Fibroblast of peridontal ligament (primary cell): Measurements from ENCODE around the gene ANKFN1.

Source experiments
- DNase-seq: peaks from one replicate; pipeline ENCODE4 v3.0.0-alpha.2; 2010; ENCODE audit errors: extremely low read depth

The ANKFN1 gene

DNA sequence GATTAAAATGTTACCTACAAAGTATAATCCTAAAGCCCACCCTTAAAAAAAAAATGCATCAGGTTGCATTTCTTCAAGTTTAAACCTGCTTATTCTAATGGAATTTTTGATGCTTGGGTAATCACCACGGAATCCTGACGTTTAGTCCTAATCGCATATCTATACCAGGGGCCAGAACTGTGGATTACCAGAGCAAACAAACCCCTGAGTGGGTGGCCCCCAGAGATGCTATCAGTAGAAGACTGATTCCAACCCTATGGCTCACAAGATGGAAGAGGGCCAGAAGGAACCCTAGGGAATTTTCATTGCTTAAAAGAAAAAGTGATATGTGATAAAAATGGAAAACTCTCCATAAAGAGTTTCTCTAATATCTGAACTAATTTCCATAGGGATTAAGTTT lies 288.0 kb downstream of the ANKFN1 start:
- peak; percentile 73 for DNase-seq

DNA sequence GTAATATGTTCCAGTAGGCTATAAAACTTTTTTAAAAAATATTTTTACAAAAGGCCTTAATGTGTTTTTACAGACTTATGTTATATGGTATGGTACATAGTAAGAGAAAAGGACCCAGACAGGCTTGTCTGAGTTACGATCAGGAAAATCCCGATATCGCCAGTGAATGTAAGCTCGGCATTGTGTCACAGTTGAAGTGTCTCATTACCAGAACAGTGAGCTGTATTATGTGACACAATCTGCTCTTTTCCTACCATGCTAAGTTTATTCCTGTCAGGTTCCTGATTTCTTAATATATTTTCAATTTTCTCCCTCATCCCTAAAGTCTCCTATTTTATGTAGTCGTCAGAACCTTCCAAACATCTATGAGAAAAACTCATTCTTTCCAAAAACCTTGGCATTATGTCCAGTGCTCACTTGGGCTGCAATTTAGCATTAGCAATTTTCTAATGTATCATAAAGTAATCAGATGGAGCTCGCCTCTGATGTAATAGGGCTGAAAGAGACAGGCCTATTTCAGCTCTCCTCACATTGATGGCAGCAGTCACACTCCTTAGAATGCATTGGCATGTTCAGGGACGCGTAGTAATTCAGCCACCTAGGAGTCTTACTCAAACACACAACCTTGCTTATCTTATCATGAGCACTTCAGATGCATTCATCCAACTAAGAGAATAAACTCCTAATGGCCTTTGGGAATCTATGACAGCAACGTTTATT lies 292.6 kb downstream of the ANKFN1 start:
- DNase-seq, result no peak

DNA sequence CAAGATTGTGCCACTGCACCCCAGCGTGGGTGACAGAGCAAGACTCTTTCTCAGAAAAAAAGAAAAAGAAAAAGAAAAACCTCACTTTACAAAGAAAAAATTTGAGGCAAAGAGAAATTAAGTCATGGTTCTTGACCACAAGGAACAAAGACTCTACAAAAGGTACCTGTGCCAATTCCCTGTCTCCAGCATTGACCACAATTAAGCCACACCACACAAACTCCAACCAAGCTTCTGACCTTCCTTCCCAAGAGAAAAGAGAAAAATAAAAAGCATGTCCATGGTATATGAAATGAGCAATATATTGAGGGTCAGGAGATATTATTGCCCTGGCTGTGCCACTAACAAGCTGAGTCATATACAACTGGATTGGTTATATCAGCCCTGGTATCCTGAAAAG lies 293.9 kb downstream of the ANKFN1 start:
- no peak for DNase-seq

DNA sequence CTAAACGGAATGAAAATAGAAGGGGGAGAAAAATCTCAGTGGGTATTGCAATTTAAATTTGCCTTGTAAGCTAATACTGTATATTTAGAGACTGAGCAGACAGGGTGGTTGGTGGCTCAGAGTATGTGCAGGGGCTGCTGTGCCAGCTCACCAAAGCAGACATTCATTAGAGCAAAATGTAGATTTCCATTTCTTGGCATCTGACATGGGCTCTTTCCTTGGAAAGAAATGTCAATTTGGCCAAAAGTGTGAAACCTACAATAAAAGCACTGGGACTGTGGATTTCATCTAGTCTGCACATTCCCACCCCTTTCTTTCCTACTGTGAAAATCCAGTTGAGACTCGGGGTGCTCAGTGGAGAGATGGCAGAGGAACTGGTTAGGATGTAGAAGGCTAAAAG lies 295.1 kb downstream of the ANKFN1 start:
- DNase-seq, result no peak

DNA sequence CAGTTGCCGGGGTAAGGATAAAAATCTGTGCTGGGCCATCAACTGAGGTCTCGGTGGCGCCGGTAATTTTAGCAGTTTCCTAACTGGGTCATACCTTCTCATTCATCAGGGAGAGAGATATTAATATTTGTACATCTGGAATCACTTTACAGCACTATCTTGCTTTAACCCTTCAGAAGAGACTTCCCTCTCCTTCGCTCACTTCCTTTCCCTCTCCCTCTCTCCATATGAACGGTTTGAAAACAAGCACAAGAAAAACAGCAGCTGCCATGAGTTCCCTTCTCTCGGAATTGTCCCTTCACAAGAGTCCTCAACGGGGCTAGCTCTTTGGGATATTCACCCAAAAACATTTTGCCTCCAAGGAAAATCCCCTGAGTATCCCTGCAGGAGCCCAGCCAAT lies 295.9 kb downstream of the ANKFN1 start:
- no peak for DNase-seq

DNA sequence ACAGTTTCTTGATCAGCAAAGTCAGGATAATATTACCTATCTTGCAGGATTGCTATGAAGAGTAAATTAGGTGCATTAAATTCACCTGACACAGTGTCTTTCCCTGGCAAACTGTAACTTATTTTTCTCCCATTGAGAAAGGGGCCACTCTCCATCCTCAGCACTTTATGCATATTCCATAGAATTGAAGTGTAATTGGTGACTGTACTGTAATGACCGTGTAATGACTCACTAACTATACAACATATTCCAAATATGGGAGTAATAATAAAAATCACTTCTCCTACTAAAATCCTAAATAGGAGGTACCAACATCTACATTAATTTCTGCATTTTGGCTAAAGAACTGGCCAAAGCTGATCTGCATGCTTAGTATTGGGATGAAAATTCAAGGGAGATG lies 298.4 kb downstream of the ANKFN1 start:
- DNase-seq, result no peak

DNA sequence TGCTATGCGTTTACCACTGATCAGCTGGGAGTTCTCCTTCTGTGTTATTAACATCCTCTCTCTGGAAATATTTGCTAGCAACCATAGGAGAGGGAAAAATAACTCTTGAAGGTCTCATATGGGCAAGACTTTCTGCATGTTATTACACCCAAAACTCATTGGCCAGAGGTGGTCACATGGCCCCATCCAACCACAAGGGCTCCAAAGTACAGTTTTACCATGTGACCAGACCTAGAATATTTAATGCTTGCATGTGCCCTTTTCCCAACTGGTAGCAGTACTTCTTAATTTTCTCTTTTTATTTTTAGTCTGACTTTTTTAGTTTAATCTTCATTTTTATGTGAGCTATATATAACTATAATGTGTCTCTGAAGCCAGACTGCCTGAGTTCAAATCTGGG lies 299.2 kb downstream of the ANKFN1 start:
- no peak for DNase-seq

DNA sequence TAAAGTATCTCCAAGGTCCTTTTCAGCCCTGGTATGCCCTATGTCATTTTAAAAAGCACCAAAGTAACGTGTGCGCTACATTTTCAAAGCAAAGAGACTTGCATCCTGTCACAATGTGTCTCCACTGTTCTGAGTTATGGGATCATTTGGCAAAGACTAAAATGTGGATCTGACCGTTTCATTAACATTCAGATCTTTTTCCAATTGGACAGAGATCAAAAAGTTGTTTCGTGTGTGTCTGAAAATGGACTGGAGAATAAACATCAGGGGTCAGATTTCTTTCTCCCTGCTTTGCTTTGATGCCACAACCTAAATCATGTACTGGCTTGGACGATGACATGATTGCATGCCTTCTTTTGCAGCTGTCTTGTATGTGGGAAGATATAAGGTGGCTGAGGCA lies 304.2 kb downstream of the ANKFN1 start:
- DNase-seq, result no peak

DNA sequence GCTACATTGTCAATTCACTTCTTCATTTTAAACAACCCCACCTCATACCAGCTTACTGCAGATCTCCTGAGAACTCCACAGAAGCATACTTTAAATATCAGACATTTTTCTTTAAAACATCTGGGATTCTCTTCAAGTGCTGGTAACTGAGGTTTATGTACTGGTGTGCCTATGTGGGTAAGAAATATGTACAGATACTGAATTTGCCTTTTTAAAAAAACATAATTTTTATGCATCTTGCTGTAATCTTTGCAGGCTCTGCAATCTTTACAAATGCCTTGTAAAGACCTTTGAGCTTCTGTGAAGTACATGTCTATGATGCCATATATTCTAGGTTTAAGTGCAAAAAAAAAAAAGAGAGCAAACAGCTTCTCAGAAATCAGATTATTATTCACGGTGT lies 312.6 kb downstream of the ANKFN1 start:
- no peak for DNase-seq

DNA sequence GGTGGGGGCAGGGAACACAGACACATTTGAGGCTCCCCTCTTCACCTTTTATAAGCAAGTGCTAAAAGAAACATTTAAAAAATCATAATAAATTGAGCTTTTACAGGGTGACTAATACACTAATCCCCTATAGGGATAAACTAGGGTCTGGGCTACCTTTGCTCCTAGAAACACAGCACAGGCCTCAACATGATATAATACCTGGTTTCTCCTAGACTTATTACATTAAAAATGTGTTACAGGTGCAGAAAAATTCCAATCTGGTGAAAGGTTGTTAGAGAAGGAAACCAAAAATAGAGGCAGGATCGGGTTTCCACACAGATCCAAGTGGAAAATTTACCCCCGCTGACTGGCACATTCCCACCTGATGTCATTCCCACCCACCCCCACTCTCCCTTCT lies 315.6 kb downstream of the ANKFN1 start:
- no peak for DNase-seq

DNA sequence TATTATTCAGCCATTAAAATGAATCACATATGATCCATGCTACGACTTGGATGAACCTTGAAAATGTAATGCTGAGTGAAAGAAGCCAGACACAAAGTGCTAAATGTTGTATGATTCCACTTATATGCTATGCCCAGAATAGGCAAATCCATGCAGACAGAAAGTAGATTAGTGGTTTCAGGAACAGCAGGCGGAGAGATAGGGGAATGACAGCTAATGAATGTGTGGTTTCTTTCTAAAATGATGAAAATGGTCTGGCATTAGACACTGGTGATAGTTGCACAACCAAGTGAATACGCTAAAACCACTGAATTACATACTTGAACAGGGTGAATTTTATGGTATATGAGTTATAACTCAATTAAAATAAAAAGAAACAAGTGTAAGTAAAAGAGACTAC lies 318.4 kb downstream of the ANKFN1 start:
- no peak for DNase-seq

DNA sequence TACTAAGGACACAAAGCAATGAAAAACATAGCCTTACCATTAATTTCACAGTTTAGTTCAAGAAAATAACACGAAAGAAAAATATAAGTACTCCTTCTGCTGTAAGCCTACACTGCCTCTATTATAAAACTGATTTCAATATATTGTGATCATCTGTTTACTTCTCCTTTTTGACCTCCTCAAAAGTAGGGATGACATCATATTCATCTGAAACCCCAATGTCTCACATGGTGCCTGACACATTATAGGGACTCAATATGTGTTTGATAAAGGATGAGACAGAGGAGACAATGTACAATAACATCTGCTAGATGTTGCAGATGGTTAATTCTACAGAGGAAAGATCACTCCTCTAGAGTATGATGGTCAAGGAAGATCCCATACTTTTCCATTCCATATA lies 321.8 kb downstream of the ANKFN1 start:
- no peak for DNase-seq

DNA sequence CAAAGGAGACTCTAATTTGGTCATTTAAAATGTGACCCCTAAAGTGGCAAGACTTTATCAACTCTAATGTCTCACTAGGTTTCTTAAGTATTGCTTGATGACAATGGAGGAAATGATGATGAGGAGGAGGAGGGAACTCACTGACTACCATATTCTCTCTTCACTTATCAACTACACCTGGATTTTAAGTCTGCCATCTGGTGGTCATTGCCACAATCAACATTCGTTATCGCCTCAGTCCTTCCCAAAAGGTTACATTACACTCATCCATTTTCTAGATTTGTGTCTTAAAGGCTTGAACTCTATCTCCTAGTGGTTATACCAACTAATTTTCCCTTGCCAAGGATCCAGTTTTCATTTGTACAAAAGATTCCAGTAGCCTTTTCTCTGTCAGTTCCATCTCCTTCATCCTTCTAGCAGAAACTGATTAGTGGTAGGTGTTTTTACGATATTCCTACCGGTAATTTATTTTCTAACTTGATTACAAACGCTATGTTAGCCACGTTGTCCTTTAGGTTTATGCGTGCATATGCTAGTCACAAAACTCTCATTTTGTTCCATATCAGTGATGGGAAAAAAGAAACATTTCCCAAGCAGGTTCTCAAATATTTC lies 325.7 kb downstream of the ANKFN1 start:
- peak; percentile 16 for DNase-seq

DNA sequence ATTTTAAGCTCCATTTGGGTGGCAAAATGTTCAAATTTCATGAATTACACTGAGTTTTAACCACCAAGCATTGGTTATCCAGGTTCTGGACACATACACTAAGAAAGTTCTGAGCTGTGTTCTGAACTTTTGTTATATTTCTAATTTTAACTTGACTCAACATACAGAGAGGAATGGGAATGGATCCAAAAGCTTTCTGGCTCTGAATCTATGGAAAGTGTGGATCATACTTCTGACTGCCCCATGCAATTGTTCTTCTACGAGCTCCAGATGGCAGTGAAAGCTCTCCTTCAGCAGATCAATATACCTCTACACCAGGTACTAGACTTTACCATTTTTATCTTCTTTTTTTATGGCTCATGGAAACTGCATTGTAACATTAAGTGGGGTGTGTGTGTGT lies 327.2 kb downstream of the ANKFN1 start:
- peak; percentile 25 for DNase-seq

DNA sequence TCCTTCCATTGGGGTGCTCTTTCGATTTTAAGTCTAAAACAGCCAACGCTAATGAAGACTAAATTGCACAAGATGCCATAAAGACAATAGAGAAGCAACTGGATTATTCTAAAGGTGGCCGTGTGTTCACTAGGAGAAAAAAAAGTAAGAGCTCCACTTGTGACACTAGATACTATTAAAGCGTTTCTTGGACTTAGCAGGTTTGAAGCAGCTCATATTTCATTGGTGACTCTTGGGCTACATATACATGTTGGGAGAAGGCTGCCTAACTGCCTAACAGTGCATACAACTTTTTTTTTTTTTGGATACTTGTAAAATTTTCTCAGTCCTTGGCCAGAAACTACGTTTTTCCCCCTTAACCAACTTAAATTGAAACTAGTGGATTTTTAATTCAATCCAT lies 328.4 kb downstream of the ANKFN1 start:
- no peak for DNase-seq

DNA sequence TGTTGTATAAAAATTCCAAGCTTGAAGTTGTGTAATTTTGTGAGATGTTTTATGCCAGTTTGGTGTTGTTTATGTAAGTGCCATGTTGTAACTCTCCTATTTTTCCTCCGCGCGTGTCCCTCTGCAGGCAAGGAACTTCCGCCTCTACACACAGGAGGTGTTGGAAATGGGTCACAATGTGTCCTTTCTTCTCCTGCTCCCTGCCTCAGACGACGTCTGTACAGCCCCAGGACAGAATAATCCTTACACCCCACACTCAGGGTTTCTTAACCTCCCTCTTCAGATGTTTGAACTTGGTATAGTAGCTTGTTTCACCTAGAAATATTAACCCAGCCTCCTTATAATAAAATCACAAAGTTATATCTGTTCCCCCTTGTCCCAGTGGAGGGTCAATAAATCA lies 329.0 kb downstream of the ANKFN1 start:
- no peak for DNase-seq

DNA sequence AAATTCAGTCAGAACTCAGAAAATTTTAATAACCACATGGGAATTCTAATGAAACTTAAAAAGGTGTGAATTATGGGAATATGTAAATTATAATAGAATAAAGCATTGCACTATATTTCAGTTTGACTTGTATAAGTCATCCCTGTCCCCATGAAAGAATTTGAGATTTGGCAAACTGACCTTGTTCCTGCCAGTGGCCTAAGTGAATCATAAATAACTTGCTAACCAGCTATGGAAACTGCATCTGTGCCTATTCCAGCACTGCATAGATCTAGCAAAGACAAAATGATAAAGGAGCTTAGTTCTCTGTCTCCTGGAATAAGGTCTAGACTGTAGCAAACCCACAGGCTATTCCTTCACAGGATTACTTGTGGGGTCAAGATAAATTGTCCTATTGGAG lies 333.5 kb downstream of the ANKFN1 start:
- no peak for DNase-seq

DNA sequence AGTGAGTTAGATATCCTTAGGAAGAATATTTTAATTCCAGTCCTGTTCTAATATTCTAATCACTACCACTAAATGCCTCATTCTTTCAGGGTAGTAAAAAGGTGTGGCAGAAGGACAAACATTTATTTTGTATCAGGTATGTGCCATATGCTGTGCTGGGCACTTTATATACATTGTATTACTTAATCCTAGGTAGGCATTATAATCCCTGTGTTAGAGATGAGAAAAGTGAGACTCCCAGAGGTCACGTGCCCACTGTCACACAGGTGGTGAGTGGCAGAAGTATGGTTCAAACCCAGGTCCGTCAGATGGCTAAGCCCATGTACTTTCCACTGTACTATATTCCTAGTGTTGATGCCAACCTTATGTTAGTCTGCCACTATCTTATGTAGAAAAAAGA lies 335.5 kb downstream of the ANKFN1 start:
- DNase-seq, result no peak

DNA sequence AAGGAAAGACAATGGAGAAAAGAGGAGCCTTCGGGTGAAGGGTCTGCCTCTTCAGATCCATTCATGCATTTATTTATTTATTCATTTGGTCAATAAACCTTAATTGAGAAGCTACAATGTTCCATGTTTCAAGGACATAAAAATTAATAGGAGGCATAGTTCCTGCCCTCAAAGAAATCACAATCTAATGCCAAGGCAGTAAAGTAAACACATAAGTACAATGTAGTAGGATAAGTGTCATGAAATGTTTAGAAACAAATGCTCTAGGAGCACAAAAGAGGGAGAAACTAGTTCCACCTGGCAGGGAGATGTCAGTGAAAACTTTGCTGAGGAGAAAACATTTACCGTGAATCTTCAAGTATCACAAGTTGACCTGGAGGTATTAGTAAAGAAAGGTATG lies 336.7 kb downstream of the ANKFN1 start:
- DNase-seq, result no peak

DNA sequence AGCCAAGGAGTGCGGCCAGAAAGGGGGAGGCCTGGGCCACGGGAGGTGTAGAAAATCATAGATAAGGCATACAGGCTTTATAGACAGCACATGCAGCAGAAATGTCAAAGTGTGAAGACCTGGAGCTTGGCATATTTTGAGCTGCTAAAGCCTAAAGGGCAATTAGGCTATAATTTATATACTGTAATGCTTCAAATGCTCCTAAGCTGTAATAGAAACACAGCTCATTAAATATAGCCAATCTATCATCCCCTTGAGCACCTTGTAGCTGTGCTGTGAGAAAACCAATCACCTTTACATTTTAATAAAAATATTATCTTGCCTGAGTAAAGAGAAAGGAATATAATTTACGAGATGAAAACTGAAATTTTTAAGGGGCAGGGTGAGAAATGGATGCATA lies 342.3 kb downstream of the ANKFN1 start:
- no peak for DNase-seq

DNA sequence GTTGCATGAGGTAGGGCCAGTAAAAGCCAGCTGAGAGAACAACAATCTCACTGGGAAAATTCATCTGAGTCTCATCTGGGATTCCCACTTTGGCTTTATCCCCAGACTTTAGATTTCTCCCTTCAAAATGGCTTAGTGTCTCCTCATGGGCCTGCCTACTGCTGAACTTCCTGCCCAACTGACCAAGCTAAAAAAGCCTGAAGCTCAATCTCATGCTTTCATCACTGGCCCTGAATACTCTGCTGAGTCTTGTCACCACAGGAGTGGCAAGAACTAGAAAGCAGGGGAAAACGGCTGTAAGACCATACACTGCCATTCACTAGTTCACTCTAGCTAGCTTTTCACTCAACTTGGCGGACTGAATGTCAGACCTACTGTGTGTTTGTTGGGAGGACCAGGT lies 343.9 kb downstream of the ANKFN1 start:
- DNase-seq, result no peak

DNA sequence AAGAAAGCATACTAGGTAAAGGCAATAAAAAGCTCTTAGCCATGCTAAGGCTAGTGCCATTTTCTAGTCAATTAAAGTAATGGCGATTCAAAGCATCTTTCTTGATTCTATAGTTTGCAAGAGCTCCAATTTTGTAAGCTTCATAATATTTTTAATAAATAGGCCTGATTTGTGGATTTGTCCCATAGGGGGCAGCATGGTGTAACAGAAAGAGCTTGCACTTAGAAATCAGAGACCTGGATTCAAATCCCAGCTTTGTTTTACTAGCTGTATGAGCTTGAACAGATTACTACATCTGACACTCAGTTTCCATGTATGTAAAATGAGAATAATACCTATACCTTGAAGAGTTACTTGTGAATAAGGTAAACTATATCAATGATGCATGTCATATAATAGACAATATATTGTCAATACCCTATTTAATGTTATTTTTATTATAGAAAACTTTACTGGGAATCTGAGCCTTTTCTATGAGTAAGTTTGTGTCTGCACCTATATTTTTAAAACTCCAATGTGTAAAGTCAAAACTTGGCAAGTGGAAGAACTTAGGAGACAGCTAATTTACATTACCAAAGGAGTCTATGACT lies 346.6 kb downstream of the ANKFN1 start:
- peak; percentile 15 for DNase-seq

DNA sequence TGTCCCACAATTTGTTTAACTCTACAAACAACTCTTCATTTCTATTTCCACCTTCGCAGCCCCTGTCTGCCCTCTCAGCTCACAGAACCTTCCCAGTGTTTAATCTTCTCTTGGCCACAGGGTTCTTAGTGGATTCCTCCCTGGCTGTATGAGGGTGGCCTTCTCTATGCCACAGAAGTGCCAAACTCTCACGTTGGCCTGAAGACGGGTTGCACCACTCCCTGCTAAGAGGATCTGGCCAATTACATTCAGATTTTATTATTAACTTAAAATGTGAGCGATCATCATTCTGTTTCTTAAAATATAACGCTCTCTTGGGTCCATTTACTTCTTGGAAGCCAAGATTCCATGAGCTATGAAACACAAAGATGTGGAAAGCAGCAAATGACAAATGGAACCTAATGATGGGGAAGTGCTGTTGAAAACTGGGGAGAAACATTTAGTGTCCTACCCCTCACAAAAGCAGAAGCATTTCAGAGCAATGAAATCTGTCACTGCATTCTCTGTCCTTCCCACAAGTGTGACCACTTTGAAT lies 348.9 kb downstream of the ANKFN1 start:
- no peak for DNase-seq
